NT2/D1 (cell line): ENCODE results near the gene JUN.

ENCODE experiments used
- DNase-seq: peaks from one replicate; pipeline ENCODE4 v3.0.0-alpha.2; 2011; ENCODE audit warnings: low read depth, low spot score
- H3K27me3 ChIP-seq: 2 replicates; pipeline ENCODE4 v1.6.0; 2011; ENCODE audit warnings: mild to moderate bottlenecking; ENCODE audit not compliant: insufficient read length, insufficient read depth
- H3K36me3 ChIP-seq: 2 replicates; pipeline ENCODE4 v1.6.1; 2011; ENCODE audit warnings: mild to moderate bottlenecking, low read length, mixed read lengths; ENCODE audit not compliant: insufficient read depth, insufficient read length
- H3K4me1 ChIP-seq: 2 replicates; pipeline ENCODE4 v1.5.1; 2011; ENCODE audit not compliant: insufficient read depth, insufficient read length
- H3K4me3 ChIP-seq: 2 replicates; pipeline ENCODE4 v1.5.1; 2011; ENCODE audit warnings: low read depth; ENCODE audit not compliant: insufficient read length
- H3K9ac ChIP-seq: 2 replicates; pipeline ENCODE4 v1.6.0; 2011; ENCODE audit warnings: low read depth; ENCODE audit not compliant: insufficient read length
- H3K9me3 ChIP-seq: 2 replicates; pipeline ENCODE4 v1.5.1; 2011; ENCODE audit warnings: mild to moderate bottlenecking, low read length; ENCODE audit not compliant: insufficient read depth
- SUZ12 ChIP-seq: IDR thresholded peaks from 2 replicates; pipeline ENCODE4 v1.6.1; 2011; ENCODE audit not compliant: insufficient read length, insufficient read depth; ENCODE audit errors: extremely low read depth
- YY1 ChIP-seq: IDR thresholded peaks from 2 replicates; pipeline ENCODE4 v1.6.1; 2011; ENCODE audit not compliant: insufficient read length, insufficient read depth
- ZNF274 ChIP-seq: IDR thresholded peaks from 2 replicates; pipeline ENCODE4 v1.6.1; 2011; ENCODE audit warnings: mild to moderate bottlenecking, low read depth, low read length

The JUN gene

DNA sequence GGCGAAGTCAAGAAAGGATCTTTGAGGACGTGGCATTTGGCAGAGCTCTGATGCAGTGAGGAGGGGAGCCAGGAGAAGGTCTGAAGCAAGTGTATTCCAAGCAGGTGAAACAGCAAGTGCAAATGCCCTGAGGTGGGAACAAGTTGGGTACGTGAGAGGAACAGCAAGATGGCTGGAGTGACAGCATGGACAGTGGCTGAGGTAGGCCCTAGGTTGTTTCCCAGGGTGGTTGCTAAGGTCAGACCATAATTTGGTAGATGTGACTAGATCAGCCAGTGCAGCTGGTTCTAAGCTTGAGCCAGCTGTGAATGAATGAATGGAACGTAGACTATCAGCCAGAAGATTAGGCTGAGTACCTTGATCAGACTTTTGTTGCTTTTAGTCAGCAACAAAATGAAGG, 37.5 kb upstream of the JUN start:
- no peaks in the 10 kb centered on the region for H3K27me3 ChIP-seq
- H3K4me1 ChIP-seq = no peaks in the 10 kb centered on the region
- 0 out of 2 replicates have a peak, but pooled peaks cover under 1% of the 10 kb centered on the region for H3K9me3 ChIP-seq
- no peak for TF ChIP-seq SUZ12
- TF ChIP-seq ZNF274 = no peak
- TF ChIP-seq YY1 = no peak
- no peak overlapping the region for H3K9ac ChIP-seq
- DNase-seq = no peak
- no peaks in the 10 kb centered on the region for H3K36me3 ChIP-seq
- H3K4me3 ChIP-seq = no peak overlapping the region

GRCh38 chr1:58818976-58819375, 35.1 kb upstream of the JUN start:
- H3K27me3 ChIP-seq = no peaks in the 10 kb centered on the region
- H3K4me1 ChIP-seq = no peaks in the 10 kb centered on the region
- no peaks in the 10 kb centered on the region; the same call in 1 of the 2 replicates for H3K9me3 ChIP-seq
- no peak for TF ChIP-seq SUZ12
- TF ChIP-seq YY1 = no peak
- no peak for TF ChIP-seq ZNF274
- no peak overlapping the region for H3K4me3 ChIP-seq
- H3K36me3 ChIP-seq = no peaks in the 10 kb centered on the region
- H3K9ac ChIP-seq = no peak overlapping the region
- DNase-seq = no peak

- Histone ChIP-seq H3K9me3 (no peaks in the 10 kb centered on the region; the same call in 1 of the 2 replicates), H3K4me1 (no peaks in the 10 kb centered on the region), H3K9ac (no peak overlapping the region), H3K4me3 (no peak overlapping the region), H3K27me3 (no peaks in the 10 kb centered on the region), H3K36me3 (no peaks in the 10 kb centered on the region)
- TF ChIP-seq ZNF274 (no peak), SUZ12 (no peak), YY1 (no peak)
- DNase-seq = no peak
Observed at GRCh38 chr1:58818075-58818474, 34.2 kb upstream of the JUN start.

DNA sequence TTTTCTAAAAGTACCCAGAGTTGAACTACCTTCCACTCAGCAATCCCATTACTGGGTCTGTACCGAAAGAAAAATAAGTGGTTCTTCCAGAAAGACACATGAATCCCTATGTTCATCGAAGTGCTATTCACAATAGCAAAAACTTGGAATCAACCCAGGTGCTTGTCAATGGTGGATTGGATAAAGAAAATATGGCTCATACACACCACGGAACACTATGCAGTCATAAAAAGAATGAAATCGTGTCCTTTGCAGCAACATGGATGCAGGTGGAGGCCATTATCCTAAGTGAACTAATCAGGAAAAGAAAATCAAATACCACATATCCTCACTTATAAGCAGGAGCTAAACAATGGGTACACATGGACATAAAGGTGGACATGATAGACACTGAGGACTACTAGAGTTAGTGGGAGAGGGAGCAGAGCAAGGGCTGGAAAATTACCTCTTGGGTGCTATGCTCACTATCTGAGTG, 32.9 kb upstream of the JUN start:
- no peaks in the 10 kb centered on the region for H3K27me3 ChIP-seq
- H3K9me3 ChIP-seq = no peaks in the 10 kb centered on the region; the same call in 1 of the 2 replicates
- TF ChIP-seq ZNF274 = no peak
- no peak for TF ChIP-seq SUZ12
- TF ChIP-seq YY1 = no peak
- no peak for DNase-seq
- no peaks in the 10 kb centered on the region for H3K36me3 ChIP-seq
- H3K9ac ChIP-seq = peak overlapping the region; percentile 85
- no peaks in the 10 kb centered on the region for H3K4me1 ChIP-seq
- peak overlapping the region; percentile 59 for H3K4me3 ChIP-seq

- peak overlapping the region; percentile 59 for H3K4me3 ChIP-seq
- no peaks in the 10 kb centered on the region for H3K27me3 ChIP-seq
- H3K9ac ChIP-seq = peak overlapping the region; percentile 85
- TF ChIP-seq YY1 = no peak
- TF ChIP-seq ZNF274 = no peak
- no peak for TF ChIP-seq SUZ12
- H3K4me1 ChIP-seq = no peaks in the 10 kb centered on the region
- DNase-seq = peak; percentile 73
- no peaks in the 10 kb centered on the region for H3K36me3 ChIP-seq
- H3K9me3 ChIP-seq = peaks cover 5% of the 10 kb centered on the region; the same call in 1 of the 2 replicates
Observed at GRCh38 chr1:58816072-58816746, 32.4 kb upstream of the JUN start.

DNA sequence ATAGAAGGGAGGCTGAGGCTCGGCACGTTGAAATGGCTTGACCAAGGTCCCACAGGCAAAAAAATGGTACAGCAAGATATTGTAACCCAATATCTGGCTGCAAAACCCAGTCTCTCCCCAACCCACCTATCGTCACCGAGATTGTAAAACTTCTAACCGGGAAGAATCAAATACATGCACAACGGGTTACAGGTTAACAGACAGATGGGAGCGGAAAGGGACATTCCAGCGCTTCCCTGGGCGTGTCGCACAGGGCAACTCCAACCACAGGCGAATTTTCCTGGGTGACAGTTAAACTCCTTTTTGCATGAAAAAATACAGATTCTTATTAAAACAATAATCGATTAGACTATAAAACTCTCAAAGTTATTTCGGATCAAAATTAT, 31.8 kb upstream of the JUN start:
- Histone ChIP-seq H3K9ac (peak overlapping the region; percentile 85), H3K4me3 (peak overlapping the region; percentile 59), H3K36me3 (no peaks in the 10 kb centered on the region), H3K4me1 (no peaks in the 10 kb centered on the region), H3K27me3 (no peaks in the 10 kb centered on the region), H3K9me3 (peaks cover 8% of the 10 kb centered on the region; the same call in 1 of the 2 replicates)
- no peak for TF ChIP-seq SUZ12
- no peak for TF ChIP-seq ZNF274
- no peak for TF ChIP-seq YY1
- DNase-seq = no peak

GRCh38 chr1:58815069-58815685, 31.3 kb upstream of the JUN start:
- peak overlapping the region; percentile 85 for H3K9ac ChIP-seq
- peak; percentile 74 for DNase-seq
- H3K4me1 ChIP-seq = no peaks in the 10 kb centered on the region
- H3K9me3 ChIP-seq = peaks cover 8% of the 10 kb centered on the region; the same call in 1 of the 2 replicates
- TF ChIP-seq YY1 (no peak), SUZ12 (no peak), ZNF274 (no peak)
- peak overlapping the region; percentile 59 for H3K4me3 ChIP-seq
- H3K27me3 ChIP-seq = no peaks in the 10 kb centered on the region
- no peaks in the 10 kb centered on the region for H3K36me3 ChIP-seq
